ENCODE measurements around the gene SORCS2.

GRCh38 chr4:7228734-7229133 is 36.4 kb downstream of the SORCS2 start:
- TF ChIP-seq CTCF (IDR thresholded peaks at IDR 0.05), result no peak
- no peak for TF ChIP-seq POLR2A (IDR thresholded peaks at IDR 0.05)
